ENCODE data around the gene ZFP64.
"Not testable (repeated sequence)": the region's sequence is repeated elsewhere in the genome, so short reads cannot be mapped to it uniquely, and the experiment has no call there.

The ZFP64 gene

DNA sequence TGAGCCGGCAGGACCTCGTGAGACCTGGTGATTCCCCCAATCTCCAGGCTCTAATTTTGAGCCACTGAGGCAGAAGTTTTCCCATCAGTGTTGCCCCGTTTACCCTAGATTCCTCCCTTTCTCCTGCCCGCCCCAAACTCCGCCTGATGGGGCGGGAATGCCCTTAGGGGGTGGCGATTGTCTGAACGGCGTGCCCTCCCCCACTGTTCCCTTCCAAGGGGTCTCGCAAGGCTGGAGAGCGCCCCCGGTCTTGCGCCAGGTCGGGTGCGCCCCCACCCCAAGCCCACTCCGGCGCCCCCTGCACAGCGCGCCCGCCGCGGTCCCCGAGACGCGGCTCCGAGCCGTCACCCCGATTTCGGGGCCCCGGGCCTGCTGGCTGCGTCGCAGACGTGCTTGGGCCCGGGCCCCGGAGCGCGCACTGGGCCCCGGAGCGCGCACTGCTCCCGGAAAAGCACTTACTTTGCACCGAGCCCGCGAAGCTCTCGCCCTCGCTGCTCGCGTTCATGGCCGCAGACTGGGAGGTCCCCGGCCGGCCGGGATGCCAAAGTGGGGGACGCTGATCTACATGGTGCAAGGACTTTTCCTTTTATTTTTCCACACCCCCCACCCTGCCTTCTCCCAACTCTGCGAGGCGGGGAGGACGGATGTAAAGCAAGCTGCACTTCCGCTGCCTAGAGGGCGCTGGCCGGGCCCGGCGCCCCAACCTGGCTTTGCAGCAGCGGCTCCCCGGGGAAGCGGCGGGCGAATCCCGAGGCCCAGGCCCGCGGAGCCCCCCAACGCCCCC, at the start of gene ZFP64:
Gene ZFP64 (minus strand): TSS at position 648 of the 784 bp plus-strand sequence. CDS start 143 bp downstream, at position 505.
- DNase-seq (ENCODE audit: low spot score) (peak; percentile 57), FAIRE-seq (no peak)

- no peak for FAIRE-seq
- DNase-seq (ENCODE audit: low spot score), result no peak
These were observed 49.2 kb upstream of the ZFP64 start for GRCh38 chr20:52240802-52241201.

DNA sequence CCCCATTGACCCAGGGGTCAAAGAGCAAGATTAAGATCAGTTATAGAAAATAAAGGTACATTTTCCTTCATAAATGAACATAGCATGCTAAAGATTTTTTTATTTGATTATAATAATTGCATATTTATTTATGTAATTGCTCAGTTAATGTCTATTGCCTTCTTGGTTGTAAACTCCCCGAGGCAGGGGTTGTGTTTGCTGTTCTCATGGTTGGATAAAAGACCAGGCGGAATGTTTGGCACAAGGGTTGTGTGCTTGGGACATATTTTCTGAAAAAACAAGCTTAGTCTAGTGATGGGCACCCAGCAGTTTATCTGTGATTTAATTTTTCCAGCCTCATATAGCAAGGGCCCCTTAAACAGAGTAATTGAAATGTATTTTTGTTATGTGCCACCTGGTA, 47.5 kb upstream of the ZFP64 start:
- FAIRE-seq (no peak), DNase-seq (ENCODE audit: low spot score) (no peak)

- FAIRE-seq, result no peak
- DNase-seq (ENCODE audit: low spot score), result no peak
These were observed 44.7 kb upstream of the ZFP64 start for GRCh38 chr20:52236292-52236691.

DNA sequence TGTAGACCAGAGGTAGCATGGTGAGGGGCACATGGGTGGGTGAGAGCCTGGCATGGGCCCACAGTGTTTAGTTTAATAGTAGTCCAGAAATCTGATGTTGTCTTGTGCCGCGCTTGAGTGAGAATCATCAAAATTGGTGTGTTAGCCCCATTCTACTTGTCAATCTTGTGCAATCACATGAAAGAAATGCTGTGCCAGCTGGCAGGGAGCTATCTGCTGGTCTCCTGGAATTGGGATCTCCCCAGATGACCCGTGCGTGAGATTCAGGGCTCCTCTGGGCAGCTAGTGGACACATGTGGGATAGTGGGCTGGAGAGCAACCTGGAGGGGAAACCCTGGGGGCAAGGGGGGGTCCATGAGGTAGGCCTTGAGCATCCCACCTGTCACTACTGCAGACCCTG, 43.5 kb upstream of the ZFP64 start:
- FAIRE-seq (no peak), DNase-seq (ENCODE audit: low spot score) (no peak)

DNA sequence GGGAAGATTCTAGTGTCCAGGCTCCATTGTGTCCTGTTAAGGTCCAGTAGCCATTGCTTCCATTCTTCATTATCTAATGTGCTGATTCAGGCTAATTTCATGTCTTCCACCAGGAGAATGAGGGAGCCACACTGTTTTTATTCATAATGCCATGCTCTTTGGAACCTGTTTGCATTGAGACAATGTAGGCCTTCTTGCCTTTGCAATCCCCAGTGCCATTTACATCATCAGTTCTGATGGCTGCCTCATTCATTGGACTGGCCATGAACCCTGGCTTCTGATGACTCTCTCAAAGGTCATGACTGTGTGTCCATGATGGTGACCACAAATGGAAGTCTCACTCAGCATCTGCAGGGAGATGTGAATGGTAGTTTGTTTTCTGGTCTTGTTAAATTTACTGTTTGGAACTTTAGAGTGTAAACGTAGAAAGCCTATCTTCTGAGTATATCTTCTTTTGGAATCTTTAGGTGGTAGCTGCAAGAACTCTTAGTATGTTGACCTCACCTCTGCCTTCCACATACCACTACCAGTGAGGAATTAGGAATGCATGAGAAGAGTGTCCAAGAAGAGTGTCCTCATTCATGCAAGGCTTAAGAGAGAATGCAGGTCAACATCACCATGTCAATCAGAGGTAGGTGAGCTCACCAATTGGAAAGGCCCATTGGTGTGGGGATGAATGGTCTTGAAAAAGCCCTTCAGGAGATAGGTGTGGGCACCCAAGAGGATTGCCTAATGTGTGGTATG, 42.9 kb upstream of the ZFP64 start:
- no peak for DNase-seq (ENCODE audit: low spot score)
- FAIRE-seq, result no peak

GRCh38 chr20:52231230-52231746, 39.7 kb upstream of the ZFP64 start:
- FAIRE-seq (no peak), DNase-seq (ENCODE audit: low spot score) (no peak)

DNA sequence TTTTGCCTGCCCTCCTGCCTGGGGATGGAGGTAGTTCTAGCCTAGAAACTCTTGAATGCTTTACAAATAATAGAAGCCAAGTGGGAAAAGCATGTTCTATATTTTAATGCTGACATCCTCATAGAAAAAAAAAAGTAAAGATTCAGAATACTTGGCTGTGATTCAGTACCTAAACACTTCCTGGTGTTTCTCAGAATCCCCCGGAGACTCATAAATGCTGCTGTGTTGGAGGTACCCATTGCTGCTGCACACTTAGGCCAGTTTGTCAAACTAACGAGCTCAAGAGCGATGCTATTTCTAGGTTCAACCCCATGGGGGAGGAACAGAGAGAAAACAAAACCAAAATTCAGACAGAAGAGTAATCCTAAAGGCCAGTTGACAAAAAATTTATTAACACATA, 38.8 kb upstream of the ZFP64 start:
- DNase-seq (ENCODE audit: low spot score), result no peak
- FAIRE-seq, result no peak

GRCh38 chr20:52229346-52229745, 37.8 kb upstream of the ZFP64 start:
- DNase-seq (ENCODE audit: low spot score); FAIRE-seq: not testable (repeated sequence)

- FAIRE-seq (no peak), DNase-seq (ENCODE audit: low spot score) (no peak)
These were observed 34.8 kb upstream of the ZFP64 start for GRCh38 chr20:52226370-52226769.

- DNase-seq (ENCODE audit: low spot score) (no peak), FAIRE-seq (no peak)
These were observed 33.3 kb upstream of the ZFP64 start for GRCh38 chr20:52224920-52225319.

DNA sequence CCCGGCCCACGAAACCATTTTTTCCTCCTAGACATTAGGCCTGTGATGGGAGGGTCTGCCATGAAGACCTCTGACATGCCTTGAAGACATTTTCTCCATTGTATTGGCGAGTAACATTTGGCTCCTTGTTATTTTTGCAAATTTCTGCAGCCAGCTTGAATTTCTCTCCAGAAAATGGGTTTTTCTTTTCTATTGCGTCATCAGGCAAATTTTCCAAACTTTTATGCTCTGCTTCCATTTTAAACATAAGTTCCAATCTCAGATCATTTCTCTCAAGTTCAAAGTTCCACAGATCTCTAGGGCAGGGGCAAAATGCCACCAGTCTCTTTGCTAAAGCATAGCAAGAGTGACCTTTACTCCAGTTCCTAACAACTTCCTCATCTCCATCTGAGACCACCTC, 29.8 kb upstream of the ZFP64 start:
- not testable (repeated sequence) for DNase-seq (ENCODE audit: low spot score); FAIRE-seq

GRCh38 chr20:52220891-52221290, 29.3 kb upstream of the ZFP64 start:
- not testable (repeated sequence) for DNase-seq (ENCODE audit: low spot score)

DNA sequence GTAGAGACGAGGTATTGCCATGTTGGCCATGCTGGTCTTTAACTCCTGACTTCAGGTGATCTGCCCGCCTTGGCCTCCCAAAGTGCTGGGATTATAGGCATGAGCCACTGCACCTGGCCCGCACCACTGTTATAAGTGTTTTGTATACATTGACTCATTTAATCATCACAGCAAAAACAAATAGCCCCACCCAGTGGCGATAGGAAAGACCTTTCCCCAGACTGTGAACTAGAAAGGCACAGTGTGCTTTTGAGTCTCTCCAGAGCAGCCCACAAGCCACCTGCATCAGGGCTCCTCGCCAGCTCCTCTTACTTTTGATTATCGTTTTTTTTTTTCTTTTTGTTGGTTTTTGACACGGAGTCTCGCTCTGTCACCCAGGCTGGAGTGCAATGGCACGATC, 27.9 kb upstream of the ZFP64 start:
- DNase-seq (ENCODE audit: low spot score) (no peak), FAIRE-seq (no peak)

More at GRCh38 chr20:52220891-52221290, 29.3 kb upstream of the ZFP64 start:
- FAIRE-seq, result not testable (repeated sequence)

GRCh38 chr20:52217689-52218395, 26.3 kb upstream of the ZFP64 start:
- FAIRE-seq, result no peak
- no peak for DNase-seq (ENCODE audit: low spot score)

- FAIRE-seq (no peak), DNase-seq (ENCODE audit: low spot score) (no peak)
These were observed 22.4 kb upstream of the ZFP64 start for GRCh38 chr20:52213995-52214394.

DNA sequence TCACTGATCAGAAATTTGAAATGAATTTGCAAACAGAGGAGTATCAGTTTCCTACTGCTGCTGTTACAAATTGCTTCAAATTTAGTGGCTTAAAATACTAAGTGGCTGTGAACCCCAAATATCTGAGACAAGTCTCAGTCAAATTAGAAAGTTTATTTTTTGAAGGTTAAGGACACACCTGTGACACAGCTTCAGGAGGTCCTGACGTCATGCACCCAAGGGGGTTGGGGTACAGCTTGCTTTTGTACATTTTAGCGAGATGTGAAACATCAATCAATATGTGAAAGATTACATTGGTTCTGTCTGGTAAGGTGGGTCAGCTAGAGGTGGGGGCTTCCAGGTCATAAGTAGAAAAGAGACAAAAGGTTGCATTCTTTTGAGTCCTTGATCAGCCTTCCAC, 21.4 kb upstream of the ZFP64 start:
- DNase-seq (ENCODE audit: low spot score) (no peak), FAIRE-seq (no peak)

DNA sequence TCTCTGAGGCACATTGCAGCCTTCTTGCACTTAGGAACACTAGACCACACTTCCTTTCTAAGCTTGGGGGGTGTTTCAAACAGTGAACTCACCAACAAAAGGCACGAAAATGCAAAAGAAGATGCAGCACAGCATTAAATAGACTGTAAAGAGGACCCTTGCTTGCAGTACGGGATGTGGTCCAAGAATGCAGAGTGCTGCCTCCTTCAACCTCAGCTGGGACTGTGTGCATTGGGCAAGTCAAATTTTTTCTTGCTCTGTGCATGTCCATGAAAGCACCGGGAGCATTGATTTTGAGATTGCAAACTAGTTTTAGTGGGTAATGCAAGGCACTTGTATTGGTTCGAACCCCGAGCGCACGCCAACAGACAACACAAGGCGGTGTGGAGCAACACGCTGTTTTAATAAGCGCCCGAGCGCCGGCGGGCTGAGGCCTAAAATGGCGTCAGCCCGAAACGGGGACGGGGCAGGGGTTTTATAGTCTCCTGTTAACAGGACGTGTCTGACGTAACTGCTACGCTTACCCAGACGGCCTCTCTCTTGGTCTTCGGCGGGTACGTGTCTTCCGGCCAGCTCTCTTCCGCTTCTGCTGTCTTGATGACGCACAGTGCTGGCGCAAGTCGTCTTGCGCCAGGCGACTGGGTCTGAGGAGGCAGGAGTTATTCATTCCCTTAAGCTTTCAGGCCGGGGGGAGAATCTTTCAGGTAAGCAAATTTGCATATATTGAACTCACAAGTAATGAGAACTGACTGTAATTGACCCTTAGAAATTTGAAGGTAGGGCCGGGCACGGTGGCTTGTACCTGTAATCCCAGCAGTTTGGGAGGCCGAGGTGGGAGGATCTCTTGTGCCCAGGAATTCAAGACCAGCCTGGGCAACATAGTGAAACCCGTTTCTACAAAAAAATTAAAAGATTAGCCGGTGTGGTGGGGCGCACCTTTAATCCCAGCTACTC, 18.7 kb upstream of the ZFP64 start:
- FAIRE-seq (no peak), DNase-seq (ENCODE audit: low spot score) (no peak)

GRCh38 chr20:52209154-52209571, 17.6 kb upstream of the ZFP64 start:
- DNase-seq (ENCODE audit: low spot score), result no peak
- FAIRE-seq, result no peak

- FAIRE-seq, result no peak
- DNase-seq (ENCODE audit: low spot score), result no peak
These were observed 15.6 kb upstream of the ZFP64 start for GRCh38 chr20:52207020-52207810.
